Measurements from ENCODE around the gene RPL39. TPM values are rescaled to one million over a fixed set of nuclear protein-coding genes. Genes with fewer than 3 reads are reported as not detected.

Gene RPL39
- total RNA-seq, 1 donor from 2014 or later, result 2,140 TPM

DNA sequence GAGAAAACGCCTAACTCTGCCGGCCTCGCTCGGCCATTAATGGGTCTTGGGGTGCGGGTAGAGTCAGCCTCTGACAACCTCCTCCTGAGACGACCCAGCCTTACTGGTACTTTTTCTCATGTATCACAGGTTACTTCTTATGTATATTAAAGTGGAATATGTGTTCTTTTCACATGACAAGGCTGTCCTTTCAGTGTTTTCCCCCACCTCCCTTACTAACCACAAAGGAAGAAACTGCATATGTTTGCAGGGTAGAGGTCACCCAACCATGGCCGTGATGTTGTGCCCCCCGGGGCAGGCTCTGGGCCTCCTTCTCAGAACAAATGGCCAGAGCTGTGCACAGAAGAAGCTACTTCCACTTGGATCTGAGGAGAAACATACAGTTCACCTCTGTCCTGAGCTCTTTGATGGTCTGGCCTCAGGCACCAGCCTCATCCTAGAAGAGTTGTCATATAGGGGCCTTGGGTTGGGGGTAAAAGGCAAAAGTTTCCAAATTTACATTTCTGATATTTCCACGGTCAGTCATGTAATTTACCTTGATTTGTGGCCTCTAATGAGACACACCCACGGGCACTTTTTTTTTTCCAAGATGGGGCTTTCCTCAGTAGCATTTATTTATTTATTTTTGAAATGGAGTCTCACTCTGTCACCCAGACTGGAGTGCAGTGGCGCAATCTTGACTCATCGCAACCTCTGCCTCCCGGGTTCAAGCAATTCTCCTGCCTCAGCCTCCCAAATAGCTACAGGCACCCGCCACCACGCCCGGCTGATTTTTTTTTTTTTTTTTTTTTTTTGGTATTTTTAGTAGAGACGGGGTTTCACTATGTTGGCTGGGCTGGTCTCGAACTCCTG is 31.2 kb downstream of the RPL39 start:
- TF ChIP-seq, protein P1, sequence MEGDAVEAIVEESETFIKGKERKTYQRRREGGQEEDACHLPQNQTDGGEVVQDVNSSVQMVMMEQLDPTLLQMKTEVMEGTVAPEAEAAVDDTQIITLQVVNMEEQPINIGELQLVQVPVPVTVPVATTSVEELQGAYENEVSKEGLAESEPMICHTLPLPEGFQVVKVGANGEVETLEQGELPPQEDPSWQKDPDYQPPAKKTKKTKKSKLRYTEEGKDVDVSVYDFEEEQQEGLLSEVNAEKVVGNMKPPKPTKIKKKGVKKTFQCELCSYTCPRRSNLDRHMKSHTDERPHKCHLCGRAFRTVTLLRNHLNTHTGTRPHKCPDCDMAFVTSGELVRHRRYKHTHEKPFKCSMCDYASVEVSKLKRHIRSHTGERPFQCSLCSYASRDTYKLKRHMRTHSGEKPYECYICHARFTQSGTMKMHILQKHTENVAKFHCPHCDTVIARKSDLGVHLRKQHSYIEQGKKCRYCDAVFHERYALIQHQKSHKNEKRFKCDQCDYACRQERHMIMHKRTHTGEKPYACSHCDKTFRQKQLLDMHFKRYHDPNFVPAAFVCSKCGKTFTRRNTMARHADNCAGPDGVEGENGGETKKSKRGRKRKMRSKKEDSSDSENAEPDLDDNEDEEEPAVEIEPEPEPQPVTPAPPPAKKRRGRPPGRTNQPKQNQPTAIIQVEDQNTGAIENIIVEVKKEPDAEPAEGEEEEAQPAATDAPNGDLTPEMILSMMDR (IDR thresholded peaks at IDR 0.05; ENCODE audit: unreplicated experiment), result no peak
- no peak overlapping the region for H3K27ac Mint-ChIP-seq
- H3K36me3 Mint-ChIP-seq (ENCODE audit: insufficient read depth), result no peaks in the 10 kb centered on the region
- H3K4me1 Mint-ChIP-seq (ENCODE audit: low read depth), result peaks cover 10% of the 10 kb centered on the region
- H3K27me3 Mint-ChIP-seq, result peaks cover 16% of the 10 kb centered on the region
- no peak for DNase-seq (ENCODE audit: low spot score, unreplicated experiment)
- no peak overlapping the region for H3K4me3 Mint-ChIP-seq (ENCODE audit: low read depth)
- H3K9me3 Mint-ChIP-seq (ENCODE audit: low read depth), result peaks cover 3% of the 10 kb centered on the region

DNA sequence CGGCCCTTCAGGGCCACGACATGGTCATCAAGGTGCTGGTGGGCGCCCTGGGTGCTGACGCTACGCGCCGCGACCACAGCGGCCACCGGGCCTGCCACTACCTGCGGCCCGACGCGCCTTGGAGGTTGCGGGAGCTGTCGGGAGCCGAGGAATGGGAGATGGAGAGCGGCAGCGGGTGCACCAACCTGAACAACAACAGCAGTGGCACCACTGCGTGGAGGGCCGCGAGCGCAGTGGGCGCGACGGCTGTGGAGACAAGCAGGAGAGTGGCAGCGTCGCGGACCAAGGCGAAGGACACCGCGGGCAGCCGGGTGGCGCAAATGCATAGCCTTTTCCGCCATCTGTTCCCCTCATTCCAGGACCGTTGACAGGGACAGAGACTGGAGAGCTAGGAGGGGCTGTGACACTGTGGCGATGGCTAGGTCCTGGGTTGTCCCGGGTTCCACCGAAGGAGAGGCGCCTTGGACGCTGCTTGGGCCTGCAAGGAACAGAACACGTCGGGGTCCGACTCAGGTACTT is 32.1 kb downstream of the RPL39 start:
- TF ChIP-seq, protein P1 (IDR thresholded peaks at IDR 0.05; ENCODE audit: unreplicated experiment), result no peak
- H3K9me3 Mint-ChIP-seq (ENCODE audit: low read depth), result peaks cover 3% of the 10 kb centered on the region
- H3K27me3 Mint-ChIP-seq, result peaks cover 16% of the 10 kb centered on the region
- no peak for DNase-seq (ENCODE audit: low spot score, unreplicated experiment)
- peaks cover 10% of the 10 kb centered on the region for H3K4me1 Mint-ChIP-seq (ENCODE audit: low read depth)
- peak overlapping the region; percentile 33 for H3K4me3 Mint-ChIP-seq (ENCODE audit: low read depth)
- no peak overlapping the region for H3K27ac Mint-ChIP-seq
- H3K36me3 Mint-ChIP-seq (ENCODE audit: insufficient read depth), result no peaks in the 10 kb centered on the region

DNA sequence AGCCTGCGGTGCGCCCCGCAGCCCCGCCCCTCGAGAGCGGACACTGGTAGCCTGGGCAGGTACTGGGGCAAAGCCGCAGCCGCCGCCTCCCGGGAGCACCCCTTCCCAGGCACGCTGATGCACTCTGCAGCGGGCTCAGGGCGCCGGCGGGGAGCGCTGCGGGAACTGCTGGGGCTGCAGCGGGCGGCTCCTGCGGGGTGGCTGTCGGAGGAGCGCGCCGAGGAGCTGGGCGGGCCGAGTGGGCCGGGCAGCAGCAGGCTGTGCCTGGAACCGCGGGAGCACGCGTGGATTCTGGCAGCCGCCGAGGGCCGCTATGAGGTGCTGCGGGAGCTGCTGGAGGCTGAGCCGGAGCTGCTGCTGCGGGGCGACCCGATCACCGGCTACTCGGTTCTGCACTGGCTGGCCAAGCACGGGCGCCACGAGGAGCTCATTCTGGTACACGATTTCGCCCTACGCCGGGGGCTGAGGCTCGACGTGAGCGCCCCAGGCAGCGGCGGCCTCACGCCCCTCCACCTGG is 32.6 kb downstream of the RPL39 start:
- TF ChIP-seq, protein P1 (IDR thresholded peaks at IDR 0.05; ENCODE audit: unreplicated experiment), result no peak
- peak; percentile 11 for DNase-seq (ENCODE audit: low spot score, unreplicated experiment)
- H3K27ac Mint-ChIP-seq, result no peak overlapping the region
- peaks cover 3% of the 10 kb centered on the region for H3K9me3 Mint-ChIP-seq (ENCODE audit: low read depth)
- H3K4me3 Mint-ChIP-seq (ENCODE audit: low read depth), result peak overlapping the region; percentile 33
- peaks cover 16% of the 10 kb centered on the region for H3K27me3 Mint-ChIP-seq
- H3K4me1 Mint-ChIP-seq (ENCODE audit: low read depth), result peaks cover 10% of the 10 kb centered on the region
- H3K36me3 Mint-ChIP-seq (ENCODE audit: insufficient read depth), result no peaks in the 10 kb centered on the region

DNA sequence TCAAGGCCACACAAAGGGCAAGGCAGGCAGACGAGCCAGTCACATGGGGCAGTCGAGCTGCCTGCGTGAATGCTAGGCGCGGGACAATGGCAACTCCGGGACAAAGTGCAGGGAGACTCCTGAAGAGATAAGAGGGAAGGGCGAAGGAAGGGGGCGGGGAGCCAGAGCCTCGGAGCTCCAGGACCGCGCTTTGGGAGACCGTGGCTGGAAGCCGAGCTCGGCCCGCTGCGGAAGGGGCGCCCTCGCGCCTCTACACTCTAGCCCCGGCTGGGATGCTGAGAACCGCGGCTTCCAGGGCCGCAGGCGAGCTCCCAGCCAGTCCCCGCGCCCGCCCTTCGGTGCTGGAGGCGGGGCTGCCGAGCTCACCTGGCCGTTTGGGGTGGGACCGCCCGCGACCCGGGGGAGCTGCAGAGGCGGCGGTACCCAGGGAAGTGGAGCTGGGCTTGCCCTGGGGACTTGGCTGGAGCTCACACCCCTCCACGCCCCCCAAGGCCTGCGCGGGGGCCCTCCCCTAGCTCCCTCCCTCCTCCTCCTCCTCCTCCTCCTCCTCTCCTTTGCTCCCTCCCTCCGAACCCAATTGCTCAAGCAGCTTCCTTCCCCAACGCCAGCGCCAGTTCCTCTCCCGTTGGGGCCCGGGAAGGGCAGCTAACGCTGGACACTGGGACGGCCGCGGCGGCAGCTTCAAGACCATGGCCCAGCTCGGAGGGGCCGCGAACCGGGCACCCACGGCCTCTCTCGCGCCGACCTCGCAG is 33.3 kb downstream of the RPL39 start, which contains the start of gene SOWAHD:
SOWAHD (plus strand) TSS at position 610 of the 752 bp plus-strand sequence; CDS start at position 690, 80 bp downstream.
- Mint-ChIP-seq H3K27ac (peak within 1 kb of the TSS; percentile 95), H3K4me3 (ENCODE audit: low read depth) (peak within 1 kb of the TSS; percentile 83), H3K27me3 (peaks cover 12% of the 10 kb centered on the region), H3K9me3 (ENCODE audit: low read depth) (peaks cover 3% of the 10 kb centered on the region), H3K4me1 (ENCODE audit: low read depth) (peaks cover 10% of the 10 kb centered on the region), H3K36me3 (ENCODE audit: insufficient read depth) (no peaks in the 10 kb centered on the region)
- peak; percentile 26 for DNase-seq (ENCODE audit: low spot score, unreplicated experiment)
- TF ChIP-seq, protein P1 (IDR thresholded peaks at IDR 0.05; ENCODE audit: unreplicated experiment), result no peak

DNA sequence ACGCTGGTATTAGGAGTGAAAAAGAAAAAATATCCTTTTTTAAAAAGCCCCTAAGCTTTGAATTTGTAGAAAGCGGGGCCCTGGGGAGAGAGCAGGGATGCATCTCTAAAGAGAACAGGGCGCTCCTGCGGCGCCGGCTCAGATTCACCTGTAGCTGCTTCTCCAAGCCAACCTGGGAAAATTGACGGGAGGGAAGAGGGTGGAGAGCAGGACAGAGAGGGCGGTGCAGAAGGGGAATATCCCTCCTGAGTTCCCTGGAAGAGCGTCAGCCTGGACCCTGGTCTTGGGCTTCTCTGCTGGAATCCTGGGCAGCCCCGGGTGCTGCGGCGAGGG is 33.8 kb downstream of the RPL39 start:
- peaks cover 10% of the 10 kb centered on the region for H3K4me1 Mint-ChIP-seq (ENCODE audit: low read depth)
- H3K27me3 Mint-ChIP-seq, result peaks cover 11% of the 10 kb centered on the region
- TF ChIP-seq, protein P1 (IDR thresholded peaks at IDR 0.05; ENCODE audit: unreplicated experiment), result no peak
- no peak for DNase-seq (ENCODE audit: low spot score, unreplicated experiment)
- peak overlapping the region; percentile 83 for H3K4me3 Mint-ChIP-seq (ENCODE audit: low read depth)
- H3K9me3 Mint-ChIP-seq (ENCODE audit: low read depth), result peaks cover 3% of the 10 kb centered on the region
- no peaks in the 10 kb centered on the region for H3K36me3 Mint-ChIP-seq (ENCODE audit: insufficient read depth)
- H3K27ac Mint-ChIP-seq, result peak overlapping the region; percentile 95
